ENCODE data around the gene PTPN22. TPM values are rescaled to one million over a fixed set of nuclear protein-coding genes. Genes with fewer than 3 reads are reported as not detected.

The PTPN22 gene
- total and polyA plus RNA-seq, 9 of the 15 experiments (the other 6 are each of a cell fraction or from before 2014, with no cell fraction given): 0.45 to 4.6 (median 1.1) TPM

- TF ChIP-seq DACH1 (IDR thresholded peaks at IDR 0.05; ENCODE audit: partially characterized antibody) (peak; percentile 97), TAF15 (IDR thresholded peaks at IDR 0.05; ENCODE audit: low read depth, low read length) (no peak), CBFA2T2 (conservative IDR thresholded peaks at IDR 0.05) (peak; percentile 51), ZZZ3 (IDR thresholded peaks at IDR 0.05) (no peak), CREM (IDR thresholded peaks at IDR 0.05; ENCODE audit: low read depth) (peak; percentile 41; the same call in 1 of the 2 replicates), ELF1 (tag; IDR thresholded peaks at IDR 0.05) (no peak), TSC22D4 (tag; IDR thresholded peaks at IDR 0.05) (no peak), NCOR1 (IDR thresholded peaks at IDR 0.05) (peak; percentile 9; the same call in 1 of the 2 replicates), EHMT2 (IDR thresholded peaks at IDR 0.05) (0 out of 2 replicates have a peak, but pooled peaks have one; percentile 53), EWSR1 (IDR thresholded peaks at IDR 0.05; ENCODE audit: borderline replicate concordance, low read depth, partially characterized antibody) (no peak), MYC (IDR thresholded peaks at IDR 0.05; ENCODE audit: low read depth, low read length) (no peak), MYC (CRISPR knock-in tag; IDR thresholded peaks at IDR 0.05; ENCODE audit: borderline replicate concordance, low read depth) (no peak), RAD21 (CRISPR knock-in tag; conservative IDR thresholded peaks at IDR 0.05 in 1 of 2, IDR thresholded peaks at IDR 0.05 in 1 of 2) (no peak), ZNF778 (CRISPR knock-in tag; IDR thresholded peaks at IDR 0.05) (no peak), SREBF2 (CRISPR knock-in tag; IDR thresholded peaks at IDR 0.05) (no peak), ZNF609 (CRISPR knock-in tag; IDR thresholded peaks at IDR 0.05; ENCODE audit: borderline replicate concordance) (no peak), GABPA (tag; conservative IDR thresholded peaks at IDR 0.05; ENCODE audit: low read depth) (peak; percentile 40; the same call in 1 of the 2 replicates), MCM3 (IDR thresholded peaks at IDR 0.05) (no peak), BACH1 (tag; IDR thresholded peaks at IDR 0.05) (0 out of 2 replicates have a peak, but pooled peaks have one; percentile 15), ZBTB34 (CRISPR knock-in tag; IDR thresholded peaks at IDR 0.05) (no peak), GATAD2B (IDR thresholded peaks at IDR 0.05; ENCODE audit: borderline replicate concordance) (peak; percentile 51; the same call in 1 of the 2 replicates), EP300 (IDR thresholded peaks at IDR 0.05; ENCODE audit: low read length) (peak; percentile 75; the same call in 1 of the 2 replicates), HNRNPH1 (optimal IDR thresholded peaks at IDR 0.05; ENCODE audit: low read depth, low read length) (no peak), GTF2A2 (tag; IDR thresholded peaks at IDR 0.05) (no peak)
Measured at GRCh38 chr1:113804421-113805255, 66.9 kb downstream of the PTPN22 start (continued).

All from K562 (cell line).